ENCODE data around the gene GRP.

Gene GRP

GRCh38 chr18:59268127-59268720 is 48.3 kb downstream of the GRP start:
- no peaks in the 10 kb centered on the region for H3K79me2 ChIP-seq (ENCODE audit: insufficient read depth, low read length)
- H3F3A ChIP-seq (ENCODE audit: insufficient read depth), result no peaks in the 10 kb centered on the region
- H3K27me3 ChIP-seq (ENCODE audit: low read length), result 0 out of 2 replicates have a peak, but pooled peaks cover 3% of the 10 kb centered on the region
- no peak overlapping the region for H3K4me3 ChIP-seq (ENCODE audit: insufficient read depth, low read length, poor library complexity, severe bottlenecking)
- no peak overlapping the region for H3K9ac ChIP-seq (ENCODE audit: low read length)
- TF ChIP-seq EZH2phosphoT487 (conservative IDR thresholded peaks at IDR 0.05; ENCODE audit: low read length) (no peak), CTCF (IDR thresholded peaks at IDR 0.05; ENCODE audit: insufficient read depth, low read length, poor library complexity, severe bottlenecking) (no peak)
- no peak overlapping the region for H3K4me2 ChIP-seq (ENCODE audit: low read depth, low read length, poor library complexity, severe bottlenecking)
- H2AFZ ChIP-seq (ENCODE audit: low read depth, low read length, severe bottlenecking), result no peak overlapping the region
- H3K36me3 ChIP-seq (ENCODE audit: low read length), result no peaks in the 10 kb centered on the region
- no peak overlapping the region for H3K27ac ChIP-seq (ENCODE audit: low read depth, low read length)
- no peaks in the 10 kb centered on the region for H3K9me3 ChIP-seq (ENCODE audit: insufficient read depth, low read length)
- no peaks in the 10 kb centered on the region for H4K20me1 ChIP-seq (ENCODE audit: low read depth, low read length)
- no peaks in the 10 kb centered on the region for H3K9me2 ChIP-seq (replicated peaks; ENCODE audit: insufficient read depth, low read length)

GRCh38 chr18:59268721-59269562 is 49.0 kb downstream of the GRP start:
- no peaks in the 10 kb centered on the region for H3K9me3 ChIP-seq (ENCODE audit: insufficient read depth, low read length)
- no peak overlapping the region for H2AFZ ChIP-seq (ENCODE audit: low read depth, low read length, severe bottlenecking)
- H3K27ac ChIP-seq (ENCODE audit: low read depth, low read length), result no peak overlapping the region
- no peaks in the 10 kb centered on the region for H4K20me1 ChIP-seq (ENCODE audit: low read depth, low read length)
- no peak for TF ChIP-seq EZH2phosphoT487 (conservative IDR thresholded peaks at IDR 0.05; ENCODE audit: low read length)
- TF ChIP-seq CTCF (IDR thresholded peaks at IDR 0.05; ENCODE audit: insufficient read depth, low read length, poor library complexity, severe bottlenecking), result no peak
- no peak overlapping the region for H3K4me3 ChIP-seq (ENCODE audit: insufficient read depth, low read length, poor library complexity, severe bottlenecking)
- no peaks in the 10 kb centered on the region for H3K79me2 ChIP-seq (ENCODE audit: insufficient read depth, low read length)
- no peak overlapping the region for H3K4me2 ChIP-seq (ENCODE audit: low read depth, low read length, poor library complexity, severe bottlenecking)
- H3F3A ChIP-seq (ENCODE audit: insufficient read depth), result no peaks in the 10 kb centered on the region
- H3K9me2 ChIP-seq (replicated peaks; ENCODE audit: insufficient read depth, low read length), result no peaks in the 10 kb centered on the region
- H3K36me3 ChIP-seq (ENCODE audit: low read length), result no peaks in the 10 kb centered on the region
- H3K9ac ChIP-seq (ENCODE audit: low read length), result no peak overlapping the region
- H3K27me3 ChIP-seq (ENCODE audit: low read length), result 0 out of 2 replicates have a peak, but pooled peaks cover 3% of the 10 kb centered on the region

- Histone ChIP-seq H3K79me2 (ENCODE audit: insufficient read depth, low read length) (no peaks in the 10 kb centered on the region), H4K20me1 (ENCODE audit: low read depth, low read length) (no peaks in the 10 kb centered on the region), H2AFZ (ENCODE audit: low read depth, low read length, severe bottlenecking) (no peak overlapping the region), H3F3A (ENCODE audit: insufficient read depth) (no peaks in the 10 kb centered on the region), H3K9me3 (ENCODE audit: insufficient read depth, low read length) (no peaks in the 10 kb centered on the region), H3K9ac (ENCODE audit: low read length) (no peak overlapping the region), H3K4me2 (ENCODE audit: low read depth, low read length, poor library complexity, severe bottlenecking) (no peak overlapping the region), H3K27me3 (ENCODE audit: low read length) (0 out of 2 replicates have a peak, but pooled peaks cover 3% of the 10 kb centered on the region), H3K36me3 (ENCODE audit: low read length) (no peaks in the 10 kb centered on the region), H3K4me3 (ENCODE audit: insufficient read depth, low read length, poor library complexity, severe bottlenecking) (no peak overlapping the region), H3K9me2 (replicated peaks; ENCODE audit: insufficient read depth, low read length) (no peaks in the 10 kb centered on the region), H3K27ac (ENCODE audit: low read depth, low read length) (no peak overlapping the region)
- no peak for TF ChIP-seq EZH2phosphoT487 (conservative IDR thresholded peaks at IDR 0.05; ENCODE audit: low read length)
- no peak for TF ChIP-seq CTCF (IDR thresholded peaks at IDR 0.05; ENCODE audit: insufficient read depth, low read length, poor library complexity, severe bottlenecking)
Measured at GRCh38 chr18:59269563-59270119, 49.7 kb downstream of the GRP start.
